ENCODE results near the gene PHOX2B. TPM values are rescaled to one million over a fixed set of nuclear protein-coding genes. Genes with fewer than 3 reads are reported as not detected.
A peak's percentile ranks its signal among the peaks of the same experiment; 100 is the strongest.

Gene PHOX2B
- polyA plus RNA-seq, 2 of the 4 experiments (the other 2 are of a cell fraction): not detected

DNA sequence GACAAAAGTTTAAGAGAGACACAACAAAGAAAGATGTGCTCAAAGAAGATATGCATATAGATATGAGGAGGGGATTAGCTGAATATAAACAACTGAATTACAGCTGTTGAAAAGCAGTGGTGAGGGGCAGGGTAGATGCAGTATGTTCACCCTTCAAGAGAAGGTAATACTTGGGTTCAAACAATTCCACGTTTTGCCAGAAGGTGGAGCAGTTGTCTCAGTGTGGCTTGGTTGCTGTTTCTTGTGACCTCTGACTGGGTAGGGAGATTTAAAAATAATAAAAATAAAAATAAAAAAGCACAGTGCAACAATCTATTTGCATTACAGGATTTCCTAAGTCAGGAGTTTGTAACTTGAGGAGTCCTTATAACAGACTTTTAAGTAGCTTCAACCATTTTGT, 23.3 kb downstream of the PHOX2B start:
- no peaks in the 10 kb centered on the region for H3K4me1 ChIP-seq
- 0% methylated on average over 1 of the region's 1 CpG for WGBS (ENCODE audit: missing lambda C conversion rate)
- no peak overlapping the region for H3K4me2 ChIP-seq
- ChIA-PET POLR2A (no interaction called here), CTCF (no interaction called here)
- DNase-seq (ENCODE audit: low read depth in 1 of 2, low spot score in 1 of 2): no peak
- ATAC-seq: no peak
- no peak for FAIRE-seq
- TF ChIP-seq, protein P1, sequence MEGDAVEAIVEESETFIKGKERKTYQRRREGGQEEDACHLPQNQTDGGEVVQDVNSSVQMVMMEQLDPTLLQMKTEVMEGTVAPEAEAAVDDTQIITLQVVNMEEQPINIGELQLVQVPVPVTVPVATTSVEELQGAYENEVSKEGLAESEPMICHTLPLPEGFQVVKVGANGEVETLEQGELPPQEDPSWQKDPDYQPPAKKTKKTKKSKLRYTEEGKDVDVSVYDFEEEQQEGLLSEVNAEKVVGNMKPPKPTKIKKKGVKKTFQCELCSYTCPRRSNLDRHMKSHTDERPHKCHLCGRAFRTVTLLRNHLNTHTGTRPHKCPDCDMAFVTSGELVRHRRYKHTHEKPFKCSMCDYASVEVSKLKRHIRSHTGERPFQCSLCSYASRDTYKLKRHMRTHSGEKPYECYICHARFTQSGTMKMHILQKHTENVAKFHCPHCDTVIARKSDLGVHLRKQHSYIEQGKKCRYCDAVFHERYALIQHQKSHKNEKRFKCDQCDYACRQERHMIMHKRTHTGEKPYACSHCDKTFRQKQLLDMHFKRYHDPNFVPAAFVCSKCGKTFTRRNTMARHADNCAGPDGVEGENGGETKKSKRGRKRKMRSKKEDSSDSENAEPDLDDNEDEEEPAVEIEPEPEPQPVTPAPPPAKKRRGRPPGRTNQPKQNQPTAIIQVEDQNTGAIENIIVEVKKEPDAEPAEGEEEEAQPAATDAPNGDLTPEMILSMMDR (IDR thresholded peaks at IDR 0.05): 0 out of 3 replicates have a peak, but pooled peaks have one; percentile 8
- TF ChIP-seq, protein P2, sequence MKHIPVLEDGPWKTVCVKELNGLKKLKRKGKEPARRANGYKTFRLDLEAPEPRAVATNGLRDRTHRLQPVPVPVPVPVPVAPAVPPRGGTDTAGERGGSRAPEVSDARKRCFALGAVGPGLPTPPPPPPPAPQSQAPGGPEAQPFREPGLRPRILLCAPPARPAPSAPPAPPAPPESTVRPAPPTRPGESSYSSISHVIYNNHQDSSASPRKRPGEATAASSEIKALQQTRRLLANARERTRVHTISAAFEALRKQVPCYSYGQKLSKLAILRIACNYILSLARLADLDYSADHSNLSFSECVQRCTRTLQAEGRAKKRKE (CRISPR knock-in tag; IDR thresholded peaks at IDR 0.05; ENCODE audit: low read depth): no peak
- peaks cover 6% of the 10 kb centered on the region for H3K9me3 ChIP-seq
- no peak overlapping the region for H3K4me3 ChIP-seq
- H3K27ac ChIP-seq: no peak overlapping the region

DNA sequence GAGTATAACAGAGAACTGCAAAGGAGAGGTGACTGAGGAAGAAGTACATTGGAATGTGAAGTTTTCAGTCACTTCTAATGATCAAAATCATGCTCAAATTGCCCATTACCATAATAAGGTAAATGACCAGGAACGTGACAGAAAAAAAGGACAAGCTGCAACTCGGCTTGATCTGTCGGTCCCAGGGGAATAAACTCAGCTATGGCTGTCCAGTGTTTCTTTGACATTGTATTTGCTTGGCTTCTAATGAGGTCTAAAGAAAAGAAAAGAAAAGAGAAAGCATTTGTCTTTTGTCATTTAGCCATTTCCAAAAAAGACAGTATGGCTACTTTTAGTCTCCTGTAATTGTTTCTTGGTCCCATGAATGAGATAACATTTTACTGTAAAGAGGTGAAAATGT, 25.2 kb downstream of the PHOX2B start:
- ChIA-PET CTCF (no interaction called here), POLR2A (no interaction called here)
- ATAC-seq (no peak), FAIRE-seq (no peak), DNase-seq (ENCODE audit: low read depth in 1 of 2, low spot score in 1 of 2) (no peak)
- WGBS (ENCODE audit: missing lambda C conversion rate): 46% methylated on average over 3 of the region's 3 CpGs
- peaks cover 4% of the 10 kb centered on the region; the same call in 1 of the 3 replicates for H3K4me1 ChIP-seq
- H3K4me2 ChIP-seq: no peak overlapping the region
- TF ChIP-seq, protein P2 (CRISPR knock-in tag; IDR thresholded peaks at IDR 0.05; ENCODE audit: low read depth): no peak
- TF ChIP-seq RCOR1 (IDR thresholded peaks at IDR 0.05; ENCODE audit: low read depth, low read length) (no peak), EHF (CRISPR knock-in tag; IDR thresholded peaks at IDR 0.05) (no peak), NR3C1 (IDR thresholded peaks at IDR 0.05) (no peak), RAD21 (conservative IDR thresholded peaks at IDR 0.05 in 1 of 2, IDR thresholded peaks at IDR 0.05 in 1 of 2) (no peak), CHD2 (IDR thresholded peaks at IDR 0.05; ENCODE audit: low read length, partially characterized antibody) (no peak), KDM1A (IDR thresholded peaks at IDR 0.05; ENCODE audit: low read depth) (no peak), SREBF2 (IDR thresholded peaks at IDR 0.05) (no peak), RARB (CRISPR knock-in tag; IDR thresholded peaks at IDR 0.05) (no peak), HOXB13 (CRISPR knock-in tag; IDR thresholded peaks at IDR 0.05; ENCODE audit: low read depth) (no peak)
- TF ChIP-seq, protein P3, sequence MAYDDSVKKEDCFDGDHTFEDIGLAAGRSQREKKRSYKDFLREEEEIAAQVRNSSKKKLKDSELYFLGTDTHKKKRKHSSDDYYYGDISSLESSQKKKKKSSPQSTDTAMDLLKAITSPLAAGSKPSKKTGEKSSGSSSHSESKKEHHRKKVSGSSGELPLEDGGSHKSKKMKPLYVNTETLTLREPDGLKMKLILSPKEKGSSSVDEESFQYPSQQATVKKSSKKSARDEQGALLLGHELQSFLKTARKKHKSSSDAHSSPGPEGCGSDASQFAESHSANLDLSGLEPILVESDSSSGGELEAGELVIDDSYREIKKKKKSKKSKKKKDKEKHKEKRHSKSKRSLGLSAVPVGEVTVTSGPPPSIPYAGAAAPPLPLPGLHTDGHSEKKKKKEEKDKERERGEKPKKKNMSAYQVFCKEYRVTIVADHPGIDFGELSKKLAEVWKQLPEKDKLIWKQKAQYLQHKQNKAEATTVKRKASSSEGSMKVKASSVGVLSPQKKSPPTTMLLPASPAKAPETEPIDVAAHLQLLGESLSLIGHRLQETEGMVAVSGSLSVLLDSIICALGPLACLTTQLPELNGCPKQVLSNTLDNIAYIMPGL (CRISPR knock-in tag; IDR thresholded peaks at IDR 0.05; ENCODE audit: borderline replicate concordance): no peak
- H3K9me3 ChIP-seq: peaks cover 6% of the 10 kb centered on the region
- H3K4me3 ChIP-seq: no peak overlapping the region
- no peak overlapping the region for H3K27ac ChIP-seq

DNA sequence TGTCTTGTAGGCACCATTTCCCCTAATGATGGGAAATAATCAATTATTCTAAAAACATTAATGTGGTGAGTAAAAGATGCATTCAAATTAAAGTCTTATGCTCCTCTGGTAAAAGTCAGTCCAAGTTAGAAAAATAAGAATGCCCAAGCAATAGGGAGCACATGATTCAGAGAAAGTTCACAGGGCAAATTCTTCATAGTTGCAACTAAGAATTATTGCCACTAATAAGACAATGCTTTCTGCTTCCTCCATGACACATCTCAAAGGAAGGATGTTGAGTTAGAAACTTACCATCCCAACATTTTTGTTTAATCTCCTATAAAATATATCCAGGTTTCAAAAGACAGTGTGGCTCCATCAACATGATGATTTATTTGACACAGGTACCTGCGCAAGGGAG, 26.3 kb downstream of the PHOX2B start:
- H3K4me1 ChIP-seq: peaks cover 4% of the 10 kb centered on the region; the same call in 1 of the 3 replicates
- H3K4me3 ChIP-seq: no peak overlapping the region
- 100% methylated on average over 1 of the region's 1 CpG for WGBS (ENCODE audit: missing lambda C conversion rate)
- ChIA-PET CTCF (no interaction called here), POLR2A (no interaction called here)
- H3K9me3 ChIP-seq: peaks cover 6% of the 10 kb centered on the region
- no peak for FAIRE-seq
- ATAC-seq: no peak
- no peak for DNase-seq (ENCODE audit: low read depth in 1 of 2, low spot score in 1 of 2)
- no peak overlapping the region for H3K27ac ChIP-seq
- no peak overlapping the region for H3K4me2 ChIP-seq
- no peak for TF ChIP-seq CBX2 (IDR thresholded peaks at IDR 0.05; ENCODE audit: borderline replicate concordance, low read depth)
- TF ChIP-seq CHD2 (IDR thresholded peaks at IDR 0.05; ENCODE audit: low read length, partially characterized antibody): no peak
- TF ChIP-seq FOSB (CRISPR knock-in tag; IDR thresholded peaks at IDR 0.05): no peak
- TF ChIP-seq MYC (IDR thresholded peaks at IDR 0.05; ENCODE audit: borderline replicate concordance, low read length): no peak
- TF ChIP-seq RNF2 (IDR thresholded peaks at IDR 0.05; ENCODE audit: borderline replicate concordance, low read depth): no peak
- no peak for TF ChIP-seq CEBPB (IDR thresholded peaks at IDR 0.05)

Data from A549 (cell line).